Medulla oblongata (tissue), 1 donor: ENCODE measurements around the gene LMO1.

Source experiments
- DNase-seq: peaks from one replicate; pipeline ENCODE4 v3.0.0-alpha.2; 2015; ENCODE audit errors: extremely low spot score

Gene LMO1

GRCh38 chr11:8263109-8263768 is 439 bp downstream of the LMO1 start:
- no peak for DNase-seq

- peak; percentile 19 for DNase-seq
Measured at GRCh38 chr11:8262552-8263108, 1.0 kb downstream of the LMO1 start.

- DNase-seq = no peak
Measured at GRCh38 chr11:8261921-8262551, 1.6 kb downstream of the LMO1 start.

- no peak for DNase-seq
Measured at GRCh38 chr11:8261291-8261690, 2.4 kb downstream of the LMO1 start.

GRCh38 chr11:8260202-8260966 is 3.3 kb downstream of the LMO1 start:
- no peak for DNase-seq

- no peak for DNase-seq
Measured at GRCh38 chr11:8259306-8259959, 4.2 kb downstream of the LMO1 start.

GRCh38 chr11:8258784-8259183 is 4.9 kb downstream of the LMO1 start:
- DNase-seq = peak; percentile 12

- DNase-seq = peak; percentile 79
Measured at GRCh38 chr11:8258289-8258688, 5.4 kb downstream of the LMO1 start.

GRCh38 chr11:8257003-8257664 is 6.5 kb downstream of the LMO1 start:
- peak; percentile 87 for DNase-seq

GRCh38 chr11:8256271-8257002 is 7.2 kb downstream of the LMO1 start:
- DNase-seq = no peak

GRCh38 chr11:8253566-8253965 is 10.1 kb downstream of the LMO1 start:
- DNase-seq = no peak

GRCh38 chr11:8252946-8253345 is 10.7 kb downstream of the LMO1 start:
- no peak for DNase-seq

GRCh38 chr11:8252388-8252787 is 11.3 kb downstream of the LMO1 start:
- DNase-seq = no peak

- no peak for DNase-seq
Measured at GRCh38 chr11:8251616-8252295, 11.9 kb downstream of the LMO1 start.

- no peak for DNase-seq
Measured at GRCh38 chr11:8250981-8251615, 12.6 kb downstream of the LMO1 start.

GRCh38 chr11:8250434-8250833 is 13.2 kb downstream of the LMO1 start:
- DNase-seq = no peak

GRCh38 chr11:8249482-8249881 is 14.2 kb downstream of the LMO1 start:
- no peak for DNase-seq

- DNase-seq = no peak
Measured at GRCh38 chr11:8248786-8249185, 14.9 kb downstream of the LMO1 start.

- DNase-seq = no peak
Measured at GRCh38 chr11:8247312-8247711, 16.4 kb downstream of the LMO1 start.

- no peak for DNase-seq
Measured at GRCh38 chr11:8243458-8243857, 20.2 kb downstream of the LMO1 start.
